Stimulated activated CD8-positive, alpha-beta memory T cell treated with anti-CD3 and anti-CD28 coated beads, Interleukin-4, amount 100 ng/mL, for 1 hour (primary cell): ENCODE data around the gene SMG6.

Experiments
- DNase-seq, 2 donors: peaks; one replicate each; pipeline ENCODE4 v3.0.0-alpha.2; 2020; ENCODE audit warnings: low read depth in 2 of 2, low spot score in 1 of 2

Gene SMG6

DNA sequence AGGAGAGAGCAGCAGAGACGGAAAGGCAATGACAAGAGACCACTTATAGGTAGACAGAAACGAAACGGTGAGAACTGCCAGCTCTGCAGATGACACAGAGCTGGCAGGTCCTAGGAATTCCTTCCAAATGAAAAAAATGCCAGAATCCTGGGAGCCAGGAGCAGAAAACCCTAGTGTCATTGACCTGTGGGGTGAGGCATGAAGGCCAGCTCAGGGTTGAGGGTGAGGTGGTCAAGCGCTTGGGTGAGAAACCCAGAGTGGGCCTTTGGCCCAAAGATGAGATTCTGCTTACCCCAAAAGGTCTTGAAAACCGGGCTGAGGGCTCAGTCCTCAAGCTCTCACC lies 239.5 kb downstream of the SMG6 start:
- DNase-seq, result no peak

DNA sequence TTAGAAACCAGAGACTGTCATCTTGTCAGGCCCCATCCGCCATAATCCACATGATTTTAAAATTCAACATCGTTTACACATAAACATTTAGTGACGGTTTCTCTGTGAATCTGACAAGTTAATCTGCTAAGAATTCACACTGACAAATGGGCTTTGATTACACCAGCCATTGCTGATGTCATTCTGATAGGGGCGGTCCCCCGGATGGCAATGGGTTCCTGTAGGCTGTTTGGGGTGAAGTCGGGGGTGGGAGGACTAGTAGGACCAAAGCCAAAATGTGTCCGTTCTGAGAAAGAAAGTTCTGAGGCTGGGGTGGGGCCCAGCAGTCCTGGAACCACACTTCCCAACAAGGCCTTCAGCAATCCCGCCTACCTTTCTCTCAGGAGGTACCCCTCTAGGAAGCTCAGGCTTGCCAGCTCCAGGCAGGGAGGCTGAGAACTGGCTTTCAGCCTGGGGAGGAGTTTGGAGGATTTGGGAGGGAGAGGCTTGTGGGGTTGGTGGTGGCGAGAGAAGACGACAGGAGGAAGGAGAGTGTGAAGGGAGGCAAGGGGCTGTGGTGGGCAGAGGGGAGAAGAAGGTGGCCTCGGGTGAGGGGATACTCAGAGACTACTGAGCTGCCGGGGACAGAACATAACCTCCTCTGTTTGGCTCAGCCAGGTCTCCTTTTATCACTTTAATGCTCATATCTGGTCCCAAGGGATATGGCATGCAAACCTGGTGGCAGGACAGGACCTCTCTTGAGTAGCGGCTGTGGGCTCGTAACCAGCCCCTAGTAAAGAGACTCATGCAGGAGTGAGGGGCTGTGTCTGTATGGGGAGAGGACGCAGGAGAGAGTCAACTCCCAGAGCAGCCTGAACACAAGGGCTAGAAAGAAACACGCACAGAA lies 240.1 kb downstream of the SMG6 start:
- no peak for DNase-seq

DNA sequence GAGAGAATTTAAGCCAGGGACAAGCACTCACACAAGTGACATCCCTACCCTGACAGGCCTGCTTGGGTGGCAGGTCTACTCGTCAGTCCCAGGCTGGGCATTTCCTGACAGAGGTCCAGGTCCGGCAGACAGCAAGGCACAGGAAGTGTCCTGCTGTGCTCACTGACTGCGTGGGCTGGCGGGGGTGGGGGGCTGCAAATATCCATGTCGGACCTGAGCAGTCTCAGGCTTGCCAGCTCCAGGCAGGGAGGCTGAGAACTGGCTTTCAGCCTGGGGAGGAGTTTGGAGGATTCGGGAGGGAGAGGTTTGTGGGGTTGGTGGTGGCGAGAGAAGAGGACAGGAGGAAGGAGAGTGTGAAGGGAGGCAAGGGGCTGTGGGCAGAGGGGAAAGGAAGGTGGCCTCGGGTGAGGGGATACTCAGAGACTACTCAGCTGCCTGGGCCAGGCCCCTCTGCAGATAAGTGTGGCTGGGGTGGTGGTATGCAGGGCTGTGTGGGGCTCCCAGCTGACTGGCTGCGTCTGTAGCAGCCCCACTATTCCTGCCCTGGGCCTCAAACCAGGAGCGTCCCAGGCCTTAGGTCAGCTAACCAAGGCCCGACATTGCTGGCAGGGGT lies 240.9 kb downstream of the SMG6 start:
- no peak for DNase-seq

DNA sequence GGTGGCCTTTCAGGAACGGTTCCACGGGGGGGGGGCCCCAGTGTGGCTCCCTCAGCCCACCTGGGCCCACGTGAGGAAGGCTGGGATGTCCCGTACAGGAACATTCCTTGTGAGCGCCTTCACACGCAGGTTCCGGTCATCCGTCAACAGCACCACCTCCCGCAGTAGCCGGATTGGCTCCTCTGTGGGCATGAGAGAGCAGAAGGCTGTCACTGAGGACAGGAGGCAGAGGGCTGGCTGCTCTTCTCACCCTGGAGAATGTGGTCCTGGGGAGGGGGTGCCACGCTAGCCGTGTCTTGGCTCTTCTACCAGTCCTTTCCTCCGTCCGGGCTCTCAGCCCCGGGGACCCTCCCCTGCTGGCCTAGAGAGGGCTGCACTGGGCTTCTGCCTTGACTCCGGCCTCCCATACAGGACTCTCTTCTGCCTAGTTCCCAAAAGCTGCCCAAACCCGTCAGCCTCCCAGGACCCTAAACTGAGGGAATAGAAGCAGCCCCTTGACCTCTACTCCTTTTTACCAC lies 242.1 kb downstream of the SMG6 start:
- no peak for DNase-seq

DNA sequence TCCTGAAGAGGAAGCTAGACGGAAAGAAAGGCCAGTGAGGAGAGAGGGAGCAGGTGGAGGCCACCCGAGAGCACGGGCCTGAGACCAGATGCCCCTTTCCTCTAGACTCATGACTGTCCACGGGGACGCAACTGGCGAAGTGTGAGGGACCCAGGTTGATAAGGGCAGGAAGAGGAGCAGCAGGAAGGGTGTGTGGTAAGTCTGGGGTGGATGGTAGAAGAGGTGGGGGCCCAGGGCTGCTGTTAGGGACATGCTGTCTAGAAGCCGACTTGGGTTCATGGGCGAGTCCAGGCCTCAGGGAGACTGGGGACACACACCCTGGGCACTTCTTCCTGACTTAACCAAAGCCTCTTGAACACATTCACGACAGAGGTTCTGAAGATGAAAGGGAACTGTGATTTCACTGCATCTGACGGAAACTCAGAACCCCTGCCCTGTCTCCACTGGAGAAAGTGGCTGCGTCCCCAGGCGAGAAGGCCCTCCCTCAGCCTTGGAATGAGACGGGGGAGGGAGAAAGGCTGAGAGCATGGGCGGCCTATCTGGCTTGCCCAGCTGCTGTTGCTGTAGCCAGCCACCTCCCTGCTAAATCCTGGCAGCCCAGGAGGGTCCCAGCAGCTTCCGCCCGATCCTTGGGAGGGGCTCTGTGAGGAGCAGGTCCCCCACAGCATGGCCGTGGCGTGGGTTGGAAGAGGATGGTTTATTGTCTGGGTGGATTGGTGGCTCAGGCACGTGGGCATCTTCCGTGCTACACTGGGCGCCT lies 242.7 kb downstream of the SMG6 start:
- DNase-seq, result no peak

DNA sequence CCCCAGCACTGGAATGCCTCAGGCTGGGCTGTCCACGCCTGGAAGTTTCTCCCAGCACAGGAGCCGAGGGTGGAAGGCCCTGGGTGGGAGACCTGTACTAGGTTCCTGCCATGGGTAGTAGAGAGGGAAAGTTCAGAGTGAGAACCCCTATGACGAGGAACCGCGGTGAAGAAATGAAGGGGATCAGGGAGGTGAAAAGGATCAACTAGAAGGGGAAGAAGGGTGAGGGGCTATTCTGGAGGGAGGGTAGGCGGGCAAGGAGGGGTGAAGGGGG lies 243.3 kb downstream of the SMG6 start:
- DNase-seq, result no peak

DNA sequence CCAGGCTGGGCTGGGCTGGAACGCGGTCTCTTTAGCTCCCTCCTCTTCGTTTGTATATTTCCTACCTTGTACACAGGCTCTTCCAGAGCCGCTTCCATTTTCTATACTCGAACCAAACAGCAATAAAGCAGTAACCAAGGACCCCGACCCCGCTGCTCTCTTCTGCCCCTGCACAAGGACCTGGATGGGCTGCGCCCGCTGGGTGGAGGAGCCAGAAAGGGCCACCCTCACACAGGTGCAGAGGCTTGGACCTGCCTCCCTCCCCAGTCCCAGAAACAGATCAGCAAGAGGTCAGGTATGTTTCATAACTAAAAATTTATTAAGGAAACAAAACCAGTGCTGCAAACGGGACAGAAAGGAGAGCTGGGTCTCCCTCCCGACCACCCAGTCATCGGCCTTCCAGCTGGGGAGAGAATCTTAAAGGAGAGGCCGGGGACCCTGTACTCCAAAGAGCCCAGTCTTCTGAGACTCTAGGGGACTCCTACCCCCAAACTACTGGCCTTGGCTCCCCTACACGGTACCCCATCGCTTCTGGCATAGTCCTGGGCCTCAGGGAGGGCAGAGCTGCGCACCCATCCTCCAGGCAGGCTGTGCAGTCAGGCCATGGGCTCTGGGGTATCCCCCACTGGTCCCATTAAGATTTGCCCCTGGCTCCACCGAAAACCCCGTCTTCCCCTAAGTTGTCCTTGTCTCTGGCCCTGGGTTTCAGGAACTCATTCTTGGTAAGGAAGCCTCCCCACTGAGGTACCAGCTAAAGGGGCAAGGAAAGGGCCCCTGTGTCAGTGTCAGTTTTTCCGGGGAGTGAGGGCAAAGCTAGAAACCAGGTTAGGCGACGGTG lies 243.8 kb downstream of the SMG6 start:
- DNase-seq, result no peak

DNA sequence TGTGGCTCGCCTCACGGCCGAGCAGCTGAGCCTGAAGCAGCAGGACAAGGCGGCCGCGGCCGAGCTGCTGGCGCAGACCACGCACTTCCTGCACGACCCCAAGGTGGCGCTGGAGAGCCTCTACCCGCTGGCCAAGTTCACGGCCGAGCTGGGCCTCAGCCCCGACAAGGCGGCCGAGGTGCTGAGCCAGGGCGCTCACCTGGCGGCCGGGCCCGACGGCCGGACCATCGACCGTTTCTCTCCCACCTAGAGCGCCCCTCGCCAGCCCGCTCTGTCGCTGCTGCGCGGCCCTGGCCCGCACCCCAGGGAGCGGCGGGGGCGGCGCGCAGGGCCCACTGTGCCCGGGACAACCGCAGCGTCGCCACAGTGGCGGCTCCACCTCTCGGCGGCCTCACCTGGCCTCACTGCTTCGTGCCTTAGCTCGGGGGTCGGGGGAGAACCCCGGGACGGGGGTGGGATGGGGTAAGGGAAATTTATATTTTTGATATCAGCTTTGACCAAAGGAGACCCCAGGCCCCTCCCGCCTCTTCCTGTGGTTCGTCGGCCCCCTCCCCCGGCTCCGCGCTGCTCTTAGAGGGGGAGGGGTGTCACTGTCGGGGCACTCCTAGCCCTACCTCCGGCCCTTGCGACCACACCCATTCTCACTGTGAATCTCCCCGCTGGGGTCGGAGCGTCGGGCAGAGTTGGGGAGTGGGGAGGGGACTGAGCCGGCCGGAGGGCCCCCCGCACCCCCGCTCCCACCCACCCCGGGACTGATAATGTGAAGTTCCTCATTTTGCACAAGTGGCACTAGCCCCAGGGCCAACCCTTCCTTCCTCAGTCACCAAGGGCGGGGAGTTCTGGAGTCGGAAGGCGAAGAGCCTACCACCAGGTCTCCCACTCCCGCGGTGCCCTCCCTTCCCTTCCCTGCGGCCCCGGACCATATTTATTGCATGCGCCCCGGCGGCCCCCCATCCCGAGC lies 244.7 kb downstream of the SMG6 start:
- DNase-seq, result peak in 1 of 2 donors; percentile 17

DNA sequence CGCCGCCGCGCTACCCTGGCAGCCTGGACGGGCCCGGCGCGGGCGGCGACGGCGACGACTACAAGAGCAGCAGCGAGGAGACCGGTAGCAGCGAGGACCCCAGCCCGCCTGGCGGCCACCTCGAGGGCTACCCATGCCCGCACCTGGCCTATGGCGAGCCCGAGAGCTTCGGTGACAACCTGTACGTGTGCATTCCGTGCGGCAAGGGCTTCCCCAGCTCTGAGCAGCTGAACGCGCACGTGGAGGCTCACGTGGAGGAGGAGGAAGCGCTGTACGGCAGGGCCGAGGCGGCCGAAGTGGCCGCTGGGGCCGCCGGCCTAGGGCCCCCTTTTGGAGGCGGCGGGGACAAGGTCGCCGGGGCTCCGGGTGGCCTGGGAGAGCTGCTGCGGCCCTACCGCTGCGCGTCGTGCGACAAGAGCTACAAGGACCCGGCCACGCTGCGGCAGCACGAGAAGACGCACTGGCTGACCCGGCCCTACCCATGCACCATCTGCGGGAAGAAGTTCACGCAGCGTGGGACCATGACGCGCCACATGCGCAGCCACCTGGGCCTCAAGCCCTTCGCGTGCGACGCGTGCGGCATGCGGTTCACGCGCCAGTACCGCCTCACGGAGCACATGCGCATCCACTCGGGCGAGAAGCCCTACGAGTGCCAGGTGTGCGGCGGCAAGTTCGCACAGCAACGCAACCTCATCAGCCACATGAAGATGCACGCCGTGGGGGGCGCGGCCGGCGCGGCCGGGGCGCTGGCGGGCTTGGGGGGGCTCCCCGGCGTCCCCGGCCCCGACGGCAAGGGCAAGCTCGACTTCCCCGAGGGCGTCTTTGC lies 245.6 kb downstream of the SMG6 start:
- no peak for DNase-seq

DNA sequence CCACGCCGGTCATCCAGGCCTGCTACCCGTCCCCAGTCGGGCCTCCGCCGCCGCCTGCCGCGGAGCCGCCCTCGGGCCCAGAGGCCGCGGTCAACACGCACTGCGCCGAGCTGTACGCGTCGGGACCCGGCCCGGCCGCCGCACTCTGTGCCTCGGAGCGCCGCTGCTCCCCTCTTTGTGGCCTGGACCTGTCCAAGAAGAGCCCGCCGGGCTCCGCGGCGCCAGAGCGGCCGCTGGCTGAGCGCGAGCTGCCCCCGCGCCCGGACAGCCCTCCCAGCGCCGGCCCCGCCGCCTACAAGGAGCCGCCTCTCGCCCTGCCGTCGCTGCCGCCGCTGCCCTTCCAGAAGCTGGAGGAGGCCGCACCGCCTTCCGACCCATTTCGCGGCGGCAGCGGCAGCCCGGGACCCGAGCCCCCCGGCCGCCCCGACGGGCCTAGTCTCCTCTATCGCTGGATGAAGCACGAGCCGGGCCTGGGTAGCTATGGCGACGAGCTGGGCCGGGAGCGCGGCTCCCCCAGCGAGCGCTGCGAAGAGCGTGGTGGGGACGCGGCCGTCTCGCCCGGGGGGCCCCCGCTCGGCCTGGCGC lies 246.3 kb downstream of the SMG6 start:
- DNase-seq, result no peak

DNA sequence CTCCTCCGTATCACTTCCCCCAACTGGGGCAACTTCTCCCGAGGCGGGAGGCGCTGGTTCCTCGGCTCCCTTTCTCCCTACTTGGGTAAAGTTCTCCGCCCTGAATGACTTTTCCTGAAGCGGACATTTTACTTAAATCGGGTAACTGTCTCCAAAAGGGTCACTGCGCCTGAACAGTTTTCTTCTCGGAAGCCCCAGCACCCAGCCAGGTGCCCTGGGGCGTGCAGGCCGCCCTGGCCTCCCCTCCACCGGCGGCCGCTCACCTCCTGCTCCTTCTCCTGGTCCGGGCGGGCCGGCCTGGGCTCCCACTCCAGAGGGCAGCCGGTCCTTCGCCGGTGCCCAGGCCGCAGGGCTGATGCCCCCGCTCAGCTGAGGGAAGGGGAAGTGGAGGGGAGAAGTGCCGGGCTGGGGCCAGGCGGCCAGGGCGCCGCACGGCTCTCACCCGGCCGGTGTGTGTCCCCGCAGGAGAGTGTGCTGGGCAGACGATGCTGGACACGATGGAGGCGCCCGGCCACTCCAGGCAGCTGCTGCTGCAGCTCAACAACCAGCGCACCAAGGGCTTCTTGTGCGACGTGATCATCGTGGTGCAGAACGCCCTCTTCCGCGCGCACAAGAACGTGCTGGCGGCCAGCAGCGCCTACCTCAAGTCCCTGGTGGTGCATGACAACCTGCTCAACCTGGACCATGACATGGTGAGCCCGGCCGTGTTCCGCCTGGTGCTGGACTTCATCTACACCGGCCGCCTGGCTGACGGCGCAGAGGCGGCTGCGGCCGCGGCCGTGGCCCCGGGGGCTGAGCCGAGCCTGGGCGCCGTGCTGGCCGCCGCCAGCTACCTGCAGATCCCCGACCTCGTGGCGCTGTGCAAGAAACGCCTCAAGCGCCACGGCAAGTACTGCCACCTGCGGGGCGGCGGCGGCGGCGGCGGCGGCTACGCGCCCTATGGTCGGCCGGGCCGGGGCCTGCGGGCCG lies 247.1 kb downstream of the SMG6 start:
- no peak for DNase-seq

DNA sequence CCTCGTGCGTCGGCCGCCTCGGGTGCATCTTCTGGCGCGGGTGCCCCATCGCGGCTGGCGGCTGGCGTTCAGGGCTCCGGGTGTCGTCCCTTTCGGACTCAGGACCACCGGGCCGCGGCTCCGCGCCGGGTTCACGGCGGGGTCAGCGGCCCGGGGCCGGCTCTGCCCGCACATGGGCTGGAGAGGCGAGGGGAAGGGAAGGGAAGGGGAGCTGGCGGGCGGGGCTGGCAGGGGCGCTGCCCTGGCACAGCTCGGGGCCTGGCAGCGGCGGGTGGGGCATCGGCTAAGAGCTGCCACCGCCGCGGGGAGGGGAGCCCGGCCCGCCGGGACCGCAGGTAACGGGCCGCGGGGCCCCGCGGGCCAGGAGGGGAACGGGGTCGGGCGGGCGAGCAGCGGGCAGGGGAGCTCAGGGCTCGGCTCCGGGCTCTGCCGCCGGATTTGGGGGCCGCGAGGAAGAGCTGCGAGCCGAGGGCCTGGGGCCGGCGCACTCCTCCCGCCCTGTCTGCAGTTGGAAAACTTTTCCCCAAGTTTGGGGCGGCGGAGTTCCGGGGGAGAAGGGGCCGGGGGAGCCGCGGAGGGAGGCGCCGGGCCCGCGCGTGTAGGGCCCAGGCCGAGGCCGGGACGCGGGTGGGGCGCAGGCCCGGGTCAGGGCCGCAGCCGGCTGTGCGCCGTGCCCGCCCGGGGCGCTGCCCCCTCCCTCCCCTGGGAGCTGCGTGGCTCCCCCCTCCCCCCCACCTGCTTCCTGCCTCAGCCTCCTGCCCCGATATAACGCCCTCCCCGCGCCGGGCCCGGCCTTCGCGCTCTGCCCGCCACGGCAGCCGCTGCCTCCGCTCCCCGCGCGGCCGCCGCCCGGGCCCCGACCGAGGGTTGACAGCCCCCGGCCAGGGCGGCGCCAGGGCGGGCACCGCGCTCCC lies 248.0 kb downstream of the SMG6 start:
- no peak for DNase-seq

DNA sequence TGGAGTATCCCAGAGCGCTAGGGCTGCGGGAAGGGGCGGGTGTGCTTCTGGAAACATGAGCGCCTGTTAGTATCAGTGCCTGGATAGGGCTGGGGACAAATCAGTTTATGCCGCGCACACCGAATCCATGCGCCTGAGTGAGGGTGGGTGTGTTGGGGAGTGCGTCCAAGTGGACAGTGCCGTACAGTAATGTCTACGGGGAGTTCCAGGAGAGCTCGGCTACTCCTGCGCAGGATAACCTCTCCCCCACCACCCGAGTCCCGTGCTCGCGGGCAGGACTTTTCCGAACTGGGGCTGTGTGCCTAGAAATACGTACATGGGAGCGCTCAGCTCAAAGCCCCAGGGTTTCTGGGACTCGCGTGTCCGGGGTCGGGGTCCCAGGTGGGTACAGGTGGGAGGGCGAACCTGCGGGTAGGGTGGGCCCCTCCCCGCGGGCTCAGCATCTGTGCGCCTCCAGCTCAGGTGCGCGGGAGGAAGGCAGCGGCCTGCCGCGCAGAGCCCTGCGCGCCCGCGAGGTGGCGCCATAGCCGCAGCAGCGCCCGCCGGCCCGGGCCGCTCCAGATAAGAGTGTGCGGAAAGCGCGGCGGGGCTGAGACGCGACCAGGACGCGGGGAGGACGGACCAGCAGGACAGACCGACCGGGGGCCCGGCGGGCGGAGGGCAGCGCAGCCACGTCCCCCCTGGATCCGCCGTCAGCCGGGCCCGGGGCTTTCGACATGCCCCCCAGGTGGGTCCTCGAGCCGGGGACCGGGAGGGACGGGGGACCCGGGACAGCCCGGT lies 248.9 kb downstream of the SMG6 start, which contains the start of gene HIC1:
Gene HIC1 (plus strand): TSS at position 592 of the 780 bp plus-strand sequence. CDS start 1,588 bp downstream, outside the sequence.
- DNase-seq, result peak in 1 of 2 donors; percentile 58

DNA sequence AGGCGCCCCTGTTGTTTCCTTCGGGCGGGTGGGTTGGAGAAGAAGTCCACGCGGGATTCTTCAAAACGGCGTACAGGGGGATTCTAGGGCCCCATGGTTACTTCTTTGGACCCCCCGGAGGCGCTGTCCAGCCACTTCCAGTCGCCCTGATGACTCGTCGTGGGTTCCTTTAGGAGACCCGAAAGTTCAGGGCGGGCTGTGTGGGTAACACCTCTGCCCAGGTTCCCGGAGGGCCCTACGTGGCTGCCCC lies 249.4 kb downstream of the SMG6 start:
- DNase-seq, result no peak

DNA sequence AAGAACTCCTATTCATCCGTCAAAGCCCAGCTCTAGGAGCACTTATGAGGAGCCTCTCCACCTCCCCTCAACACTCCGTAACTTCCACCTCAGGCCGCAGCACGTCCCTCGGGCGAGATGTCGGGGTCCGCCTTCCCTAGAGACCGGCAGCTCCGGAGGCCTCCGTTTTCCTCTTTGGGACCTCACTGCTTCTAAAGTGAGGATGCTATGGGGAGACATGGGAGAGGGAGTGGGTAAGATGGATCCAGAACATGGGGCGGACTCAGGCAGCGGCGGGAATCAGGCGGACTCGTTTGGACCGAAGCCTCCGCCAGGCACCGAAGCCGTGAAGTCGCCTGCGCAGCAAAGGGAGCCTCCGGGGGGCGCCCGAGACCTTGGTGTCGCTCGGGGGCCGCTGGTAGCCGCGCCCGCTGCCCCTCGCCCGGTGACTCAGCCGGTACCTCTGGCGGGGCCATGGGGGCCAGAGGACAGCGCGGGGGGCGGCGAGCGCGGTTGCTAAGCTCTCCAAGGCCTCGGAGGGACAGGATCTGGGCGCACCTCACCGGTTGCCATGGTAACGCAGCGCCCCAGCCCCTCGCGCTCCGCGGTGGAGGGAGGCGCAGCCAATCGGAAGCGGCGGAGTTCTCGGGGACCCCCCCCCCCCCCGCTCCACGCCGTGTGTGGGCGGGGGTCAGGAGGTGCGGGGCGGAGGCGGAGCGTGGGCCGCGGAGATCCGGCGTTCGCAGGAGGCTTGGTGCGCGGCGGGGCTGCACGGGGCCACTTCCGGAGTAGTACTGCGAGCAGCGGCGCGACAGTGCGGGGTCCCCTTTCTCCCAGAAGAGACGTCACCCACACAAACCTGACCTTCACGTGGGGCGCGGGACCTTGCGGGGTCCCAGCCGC lies 250.0 kb downstream of the SMG6 start:
- DNase-seq, result peak in 1 of 2 donors; percentile 58
